ENCODE measurements around the gene CHST8. TPM values are rescaled to one million over a fixed set of nuclear protein-coding genes. Genes with fewer than 3 reads are reported as not detected.

The CHST8 gene
- total and polyA plus RNA-seq, 2 experiments from 2014 or later, result 9.3 to 38.2 TPM

DNA sequence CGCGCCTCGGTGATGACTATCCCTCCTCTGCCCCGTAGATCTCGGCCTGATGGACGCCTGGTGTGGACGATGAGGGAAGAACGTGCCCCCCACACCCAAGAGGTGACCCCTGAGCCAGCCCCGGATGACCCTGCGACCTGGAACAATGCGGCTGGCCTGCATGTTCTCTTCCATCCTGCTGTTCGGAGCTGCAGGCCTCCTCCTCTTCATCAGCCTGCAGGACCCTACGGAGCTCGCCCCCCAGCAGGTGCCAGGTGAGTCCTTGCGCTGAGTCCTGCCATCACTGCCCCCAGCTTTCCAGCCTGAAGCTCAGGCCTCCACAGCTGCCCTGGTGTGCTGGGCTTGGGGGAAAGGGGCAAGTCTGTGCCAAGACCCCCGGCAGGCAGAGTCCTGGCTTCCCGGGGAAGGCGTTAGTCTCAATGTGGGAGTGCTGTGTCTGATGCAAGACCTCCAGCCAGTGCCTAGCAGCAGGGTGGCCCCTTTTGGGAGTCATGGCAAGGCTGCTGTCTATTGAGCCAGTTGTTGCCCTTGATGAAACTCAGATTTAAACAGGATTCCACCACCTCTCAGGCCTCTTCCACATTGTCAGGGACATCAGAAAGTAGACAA, 67.5 kb downstream of the CHST8 start:
- Histone ChIP-seq H2AFZ (no peak overlapping the region), H3F3A (replicated peaks; ENCODE audit: low read depth) (no peaks in the 10 kb centered on the region), H3K79me2 (replicated peaks; ENCODE audit: insufficient read depth) (no peaks in the 10 kb centered on the region), H3K9me2 (ENCODE audit: insufficient read depth) (no peaks in the 10 kb centered on the region), H4K20me1 (replicated peaks; ENCODE audit: insufficient read depth) (no peaks in the 10 kb centered on the region; the same call in 1 of the 2 replicates), H3K27ac (ENCODE audit: low read depth) (no peak overlapping the region), H3K4me1 (ENCODE audit: insufficient read depth) (no peaks in the 10 kb centered on the region), H3K27me3 (ENCODE audit: insufficient read depth) (no peaks in the 10 kb centered on the region), H3K36me3 (ENCODE audit: insufficient read depth) (no peaks in the 10 kb centered on the region), H3K4me2 (no peak overlapping the region), H3K4me3 (no peak overlapping the region)
- peaks cover 13% of the 10 kb centered on the region for H3K4me1 Mint-ChIP-seq
- H3K27ac Mint-ChIP-seq, result no peak overlapping the region
- DNase-seq (ENCODE audit: low spot score) (no peak), ATAC-seq (no peak)
- H3K9me3 Mint-ChIP-seq, result no peaks in the 10 kb centered on the region
- H3K4me3 Mint-ChIP-seq, result no peak overlapping the region
- peaks cover 7% of the 10 kb centered on the region for H3K27me3 Mint-ChIP-seq (ENCODE audit: insufficient read depth, low read depth, poor library complexity)
- H3K36me3 Mint-ChIP-seq (ENCODE audit: low read depth), result no peaks in the 10 kb centered on the region
- TF ChIP-seq ZNF331 (CRISPR knock-in tag; IDR thresholded peaks at IDR 0.05; ENCODE audit: low read depth) (no peak), ZNF114 (CRISPR knock-in tag; IDR thresholded peaks at IDR 0.05) (no peak), EZH2phosphoT487 (IDR thresholded peaks at IDR 0.05; ENCODE audit: unreplicated experiment) (no peak)
- TF ChIP-seq, protein P1, sequence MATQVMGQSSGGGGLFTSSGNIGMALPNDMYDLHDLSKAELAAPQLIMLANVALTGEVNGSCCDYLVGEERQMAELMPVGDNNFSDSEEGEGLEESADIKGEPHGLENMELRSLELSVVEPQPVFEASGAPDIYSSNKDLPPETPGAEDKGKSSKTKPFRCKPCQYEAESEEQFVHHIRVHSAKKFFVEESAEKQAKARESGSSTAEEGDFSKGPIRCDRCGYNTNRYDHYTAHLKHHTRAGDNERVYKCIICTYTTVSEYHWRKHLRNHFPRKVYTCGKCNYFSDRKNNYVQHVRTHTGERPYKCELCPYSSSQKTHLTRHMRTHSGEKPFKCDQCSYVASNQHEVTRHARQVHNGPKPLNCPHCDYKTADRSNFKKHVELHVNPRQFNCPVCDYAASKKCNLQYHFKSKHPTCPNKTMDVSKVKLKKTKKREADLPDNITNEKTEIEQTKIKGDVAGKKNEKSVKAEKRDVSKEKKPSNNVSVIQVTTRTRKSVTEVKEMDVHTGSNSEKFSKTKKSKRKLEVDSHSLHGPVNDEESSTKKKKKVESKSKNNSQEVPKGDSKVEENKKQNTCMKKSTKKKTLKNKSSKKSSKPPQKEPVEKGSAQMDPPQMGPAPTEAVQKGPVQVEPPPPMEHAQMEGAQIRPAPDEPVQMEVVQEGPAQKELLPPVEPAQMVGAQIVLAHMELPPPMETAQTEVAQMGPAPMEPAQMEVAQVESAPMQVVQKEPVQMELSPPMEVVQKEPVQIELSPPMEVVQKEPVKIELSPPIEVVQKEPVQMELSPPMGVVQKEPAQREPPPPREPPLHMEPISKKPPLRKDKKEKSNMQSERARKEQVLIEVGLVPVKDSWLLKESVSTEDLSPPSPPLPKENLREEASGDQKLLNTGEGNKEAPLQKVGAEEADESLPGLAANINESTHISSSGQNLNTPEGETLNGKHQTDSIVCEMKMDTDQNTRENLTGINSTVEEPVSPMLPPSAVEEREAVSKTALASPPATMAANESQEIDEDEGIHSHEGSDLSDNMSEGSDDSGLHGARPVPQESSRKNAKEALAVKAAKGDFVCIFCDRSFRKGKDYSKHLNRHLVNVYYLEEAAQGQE (IDR thresholded peaks at IDR 0.05; ENCODE audit: unreplicated experiment), result no peak
- TF ChIP-seq, protein P2, sequence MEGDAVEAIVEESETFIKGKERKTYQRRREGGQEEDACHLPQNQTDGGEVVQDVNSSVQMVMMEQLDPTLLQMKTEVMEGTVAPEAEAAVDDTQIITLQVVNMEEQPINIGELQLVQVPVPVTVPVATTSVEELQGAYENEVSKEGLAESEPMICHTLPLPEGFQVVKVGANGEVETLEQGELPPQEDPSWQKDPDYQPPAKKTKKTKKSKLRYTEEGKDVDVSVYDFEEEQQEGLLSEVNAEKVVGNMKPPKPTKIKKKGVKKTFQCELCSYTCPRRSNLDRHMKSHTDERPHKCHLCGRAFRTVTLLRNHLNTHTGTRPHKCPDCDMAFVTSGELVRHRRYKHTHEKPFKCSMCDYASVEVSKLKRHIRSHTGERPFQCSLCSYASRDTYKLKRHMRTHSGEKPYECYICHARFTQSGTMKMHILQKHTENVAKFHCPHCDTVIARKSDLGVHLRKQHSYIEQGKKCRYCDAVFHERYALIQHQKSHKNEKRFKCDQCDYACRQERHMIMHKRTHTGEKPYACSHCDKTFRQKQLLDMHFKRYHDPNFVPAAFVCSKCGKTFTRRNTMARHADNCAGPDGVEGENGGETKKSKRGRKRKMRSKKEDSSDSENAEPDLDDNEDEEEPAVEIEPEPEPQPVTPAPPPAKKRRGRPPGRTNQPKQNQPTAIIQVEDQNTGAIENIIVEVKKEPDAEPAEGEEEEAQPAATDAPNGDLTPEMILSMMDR (conservative IDR thresholded peaks at IDR 0.05; ENCODE audit: low read depth in 2 of 2), result no peak

DNA sequence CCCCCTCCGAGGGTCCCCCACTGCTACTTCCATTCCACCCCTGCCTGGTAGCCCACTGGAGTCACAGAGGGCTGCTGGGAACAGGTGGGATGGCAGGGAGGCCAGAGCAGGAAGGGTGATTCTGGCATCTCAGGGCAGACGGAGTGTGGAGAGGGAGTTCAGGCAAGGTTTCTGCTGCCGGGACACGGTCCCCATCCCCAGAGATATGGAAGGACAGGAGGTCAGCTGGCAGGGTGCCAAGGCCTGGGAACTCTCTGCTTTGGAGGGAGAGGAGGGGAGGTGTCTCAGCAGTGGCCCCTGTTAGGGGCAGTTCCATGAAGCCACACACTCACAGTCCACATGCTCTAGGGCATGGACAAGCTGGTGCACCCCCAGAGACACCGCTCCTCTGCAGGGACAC, 68.1 kb downstream of the CHST8 start:
- peaks cover 11% of the 10 kb centered on the region for H3K4me1 Mint-ChIP-seq
- no peak for TF ChIP-seq CREB1 (CRISPR knock-in tag; IDR thresholded peaks at IDR 0.05; ENCODE audit: low read depth)
- H3K27me3 ChIP-seq (ENCODE audit: insufficient read depth), result no peaks in the 10 kb centered on the region
- H3K4me3 ChIP-seq, result no peak overlapping the region
- H3K4me2 ChIP-seq, result no peak overlapping the region
- no peaks in the 10 kb centered on the region for H3K79me2 ChIP-seq (replicated peaks; ENCODE audit: insufficient read depth)
- no peak overlapping the region for H3K27ac ChIP-seq (ENCODE audit: low read depth)
- no peak overlapping the region for H2AFZ ChIP-seq
- no peaks in the 10 kb centered on the region for H3F3A ChIP-seq (replicated peaks; ENCODE audit: low read depth)
- no peaks in the 10 kb centered on the region; the same call in 1 of the 2 replicates for H4K20me1 ChIP-seq (replicated peaks; ENCODE audit: insufficient read depth)
- no peak for ATAC-seq
- H3K36me3 ChIP-seq (ENCODE audit: insufficient read depth), result no peaks in the 10 kb centered on the region
- H3K4me3 Mint-ChIP-seq, result no peak overlapping the region
- H3K36me3 Mint-ChIP-seq (ENCODE audit: low read depth), result no peaks in the 10 kb centered on the region; the same call in 2 of the 3 replicates
- H3K27me3 Mint-ChIP-seq (ENCODE audit: insufficient read depth, low read depth, poor library complexity), result peaks cover 6% of the 10 kb centered on the region
- H3K27ac Mint-ChIP-seq, result no peak overlapping the region; the same call in 1 of the 2 replicates
- H3K9me2 ChIP-seq (ENCODE audit: insufficient read depth), result no peaks in the 10 kb centered on the region
- H3K4me1 ChIP-seq (ENCODE audit: insufficient read depth), result no peaks in the 10 kb centered on the region
- H3K9me3 Mint-ChIP-seq, result no peaks in the 10 kb centered on the region
- no peak for DNase-seq (ENCODE audit: low spot score)

All from GM23338 (cell line).